Smooth muscle cell (in vitro differentiated cells): Measurements from ENCODE around the gene NME9. TPM values are rescaled to one million over a fixed set of nuclear protein-coding genes. Genes with fewer than 3 reads are reported as not detected.
A peak's percentile ranks its signal among the peaks of the same experiment; 100 is the strongest.

Experiments
- DNase-seq: peaks from one replicate; lab custom pipeline; 2025; ENCODE audit not compliant: unreplicated experiment; lab: John Stamatoyannopoulos, UW
- H2AFZ ChIP-seq: fragments of 200-600 bp; sonication (generic); 2 replicates; pipeline ENCODE4 v1.6.0; 2016; ENCODE audit warnings: antibody characterized with exemption, low read depth, mild to moderate bottlenecking
- H3F3A ChIP-seq: fragments of 200-600 bp; sonication (generic); 2 replicates; pipeline ENCODE4 v1.6.0; 2017; ENCODE audit warnings: antibody characterized with exemption, low read depth
- H3K27ac ChIP-seq: fragments of 200-600 bp; sonication (generic); 2 replicates; pipeline ENCODE4 v1.5.1; 2016; ENCODE audit warnings: low read depth, mild to moderate bottlenecking
- H3K27me3 ChIP-seq: fragments of 200-600 bp; sonication (generic); 2 replicates; pipeline ENCODE4 v1.6.1; 2016; ENCODE audit warnings: low read depth, mild to moderate bottlenecking
- H3K36me3 ChIP-seq: fragments of 200-600 bp; sonication (generic); 2 replicates; pipeline ENCODE4 v1.5.1; 2016; ENCODE audit warnings: low read depth
- H3K4me1 ChIP-seq: fragments of 200-600 bp; sonication (generic); 2 replicates; pipeline ENCODE4 v1.5.1; 2016; ENCODE audit warnings: low read depth
- H3K4me2 ChIP-seq: fragments of 200-600 bp; sonication (generic); 2 replicates; pipeline ENCODE4 v1.6.0; 2016; ENCODE audit warnings: mild to moderate bottlenecking
- H3K4me3 ChIP-seq: fragments of 200-600 bp; sonication (generic); 2 replicates; pipeline ENCODE4 v1.5.1; 2016; ENCODE audit warnings: mild to moderate bottlenecking
- H3K79me2 ChIP-seq: fragments of 200-600 bp; sonication (generic); 2 replicates; pipeline ENCODE4 v1.6.0; 2016; ENCODE audit warnings: low read depth, mild to moderate bottlenecking
- H3K9ac ChIP-seq: fragments of 200-600 bp; sonication (generic); 2 replicates; pipeline ENCODE4 v1.6.0; 2016; ENCODE audit warnings: low read depth
- H3K9me3 ChIP-seq: fragments of 200-600 bp; sonication (generic); replicated peaks from 2 replicates; pipeline ENCODE4 v1.5.1; 2016; ENCODE audit warnings: low read depth
- H4K20me1 ChIP-seq: fragments of 200-600 bp; sonication (generic); 2 replicates; pipeline ENCODE4 v1.6.0; 2016; ENCODE audit warnings: low read depth
- WGBS: methylation state at CpG from one replicate; pipeline ENCODE4 v1.1.7; 2016; ENCODE audit warnings: low lambda C conversion rate; 5-methylcytosine and 5-hydroxymethylcytosine counted together
- polyA plus RNA-seq: library from polyadenylated mRNA; unstranded; fragments of >200 nt; fragmentation: Nextera tagmentation; extraction: Ambion mirVana; gene quantifications from 2 replicates; pipeline ENCODE4 v1.2.1, GENCODE V29; 2016
- total RNA-seq: library from RNA; depleted of rRNA; stranded (reverse); fragments of >200 nt; gene quantifications from 2 replicates; pipeline ENCODE4 v1.2.3, GENCODE V29; 2014
- TF ChIP-seq, protein P1 (sequence below): fragments of 200-600 bp; sonication (generic); IDR thresholded peaks from 2 replicates; pipeline ENCODE4 v1.5.1; 2017; ENCODE audit warnings: borderline replicate concordance, mild to moderate bottlenecking, antibody characterized with exemption; ENCODE audit not compliant: insufficient read depth, poor library complexity, severe bottlenecking

Gene NME9
- total and polyA plus RNA-seq, 2 experiments from 2014 or later: not detected

DNA sequence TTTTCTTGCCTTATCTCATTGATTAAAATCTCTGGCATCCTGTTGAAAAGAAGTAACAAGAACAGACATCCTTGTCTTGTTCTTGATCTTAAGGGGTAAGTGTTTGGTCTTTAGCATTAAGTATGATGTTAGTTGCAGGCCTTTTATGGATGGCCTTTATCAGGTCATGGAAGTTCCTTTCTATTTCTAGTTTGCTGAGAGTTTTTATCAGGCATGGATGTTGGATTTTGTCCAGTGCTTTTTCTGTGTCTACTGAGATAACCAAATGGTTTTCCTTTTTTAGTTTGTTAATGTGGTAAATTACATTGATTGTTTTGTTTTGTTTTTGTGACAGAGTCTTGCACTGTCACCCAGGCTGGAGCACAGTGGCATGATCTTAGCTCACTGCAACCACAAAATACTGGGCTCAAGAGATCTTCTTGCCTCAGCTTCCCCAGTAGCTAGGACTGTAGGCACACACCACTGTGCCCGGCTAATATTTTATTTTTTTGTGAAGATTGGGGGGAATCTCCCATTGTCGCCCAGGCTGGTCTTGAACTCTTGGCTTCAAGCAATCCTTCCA lies 45.0 kb upstream of the NME9 start:
- no peaks in the 10 kb centered on the region for H3K27me3 ChIP-seq
- H3K4me3 ChIP-seq: no peak overlapping the region
- H3F3A ChIP-seq: no peaks in the 10 kb centered on the region
- H3K4me1 ChIP-seq: no peaks in the 10 kb centered on the region
- H3K27ac ChIP-seq: peak overlapping the region; percentile 53
- H2AFZ ChIP-seq: no peak overlapping the region
- H3K4me2 ChIP-seq: no peak overlapping the region
- H3K36me3 ChIP-seq: no peaks in the 10 kb centered on the region
- WGBS: 69% methylated on average over 2 of the region's 2 CpGs
- H3K79me2 ChIP-seq: peaks cover 4% of the 10 kb centered on the region
- TF ChIP-seq, protein P1, sequence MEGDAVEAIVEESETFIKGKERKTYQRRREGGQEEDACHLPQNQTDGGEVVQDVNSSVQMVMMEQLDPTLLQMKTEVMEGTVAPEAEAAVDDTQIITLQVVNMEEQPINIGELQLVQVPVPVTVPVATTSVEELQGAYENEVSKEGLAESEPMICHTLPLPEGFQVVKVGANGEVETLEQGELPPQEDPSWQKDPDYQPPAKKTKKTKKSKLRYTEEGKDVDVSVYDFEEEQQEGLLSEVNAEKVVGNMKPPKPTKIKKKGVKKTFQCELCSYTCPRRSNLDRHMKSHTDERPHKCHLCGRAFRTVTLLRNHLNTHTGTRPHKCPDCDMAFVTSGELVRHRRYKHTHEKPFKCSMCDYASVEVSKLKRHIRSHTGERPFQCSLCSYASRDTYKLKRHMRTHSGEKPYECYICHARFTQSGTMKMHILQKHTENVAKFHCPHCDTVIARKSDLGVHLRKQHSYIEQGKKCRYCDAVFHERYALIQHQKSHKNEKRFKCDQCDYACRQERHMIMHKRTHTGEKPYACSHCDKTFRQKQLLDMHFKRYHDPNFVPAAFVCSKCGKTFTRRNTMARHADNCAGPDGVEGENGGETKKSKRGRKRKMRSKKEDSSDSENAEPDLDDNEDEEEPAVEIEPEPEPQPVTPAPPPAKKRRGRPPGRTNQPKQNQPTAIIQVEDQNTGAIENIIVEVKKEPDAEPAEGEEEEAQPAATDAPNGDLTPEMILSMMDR: no peak
- H3K9ac ChIP-seq: no peak overlapping the region
- H3K9me3 ChIP-seq: no peaks in the 10 kb centered on the region
- H4K20me1 ChIP-seq: peaks cover 5% of the 10 kb centered on the region
- no peak for DNase-seq

DNA sequence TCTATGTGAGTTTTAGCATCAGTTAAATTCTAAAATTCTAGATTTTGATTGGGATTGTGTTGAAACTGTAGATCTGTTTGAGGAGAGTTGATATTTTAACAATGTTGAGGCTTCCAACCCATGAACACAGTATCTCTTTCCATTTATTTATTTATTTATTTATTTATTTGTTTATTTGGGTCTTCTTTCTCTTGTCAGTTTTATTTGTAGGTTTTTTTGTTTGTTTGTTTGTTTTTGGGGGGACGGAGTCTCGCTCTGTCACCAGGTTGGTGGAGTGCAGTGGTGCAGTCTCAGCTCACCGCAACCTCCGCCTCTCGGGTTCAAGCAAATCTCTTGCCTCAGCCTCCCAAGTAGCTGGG lies 44.1 kb upstream of the NME9 start:
- 99% methylated on average over 5 of the region's 5 CpGs for WGBS
- no peaks in the 10 kb centered on the region for H3K79me2 ChIP-seq

GRCh38 chr3:138373087-138373735 lies 43.6 kb upstream of the NME9 start:
- 92% methylated on average over 7 of the region's 7 CpGs for WGBS
- no peak overlapping the region for H3K4me3 ChIP-seq
- no peaks in the 10 kb centered on the region for H3K79me2 ChIP-seq
- no peak overlapping the region for H3K4me2 ChIP-seq
- DNase-seq: no peak
- TF ChIP-seq, protein P1: no peak
- no peaks in the 10 kb centered on the region for H3F3A ChIP-seq
- no peak overlapping the region for H3K9ac ChIP-seq
- H2AFZ ChIP-seq: no peak overlapping the region
- H3K36me3 ChIP-seq: no peaks in the 10 kb centered on the region
- H3K27ac ChIP-seq: no peak overlapping the region
- no peaks in the 10 kb centered on the region for H3K9me3 ChIP-seq
- H3K27me3 ChIP-seq: no peaks in the 10 kb centered on the region
- peaks cover 16% of the 10 kb centered on the region for H4K20me1 ChIP-seq
- H3K4me1 ChIP-seq: no peaks in the 10 kb centered on the region

More for the DNA sequence above, 44.1 kb upstream of the NME9 start:
- TF ChIP-seq, protein P1: no peak
- H3K4me3 ChIP-seq: no peak overlapping the region
- no peak for DNase-seq
- H4K20me1 ChIP-seq: peaks cover 11% of the 10 kb centered on the region
- H3K36me3 ChIP-seq: no peaks in the 10 kb centered on the region
- no peaks in the 10 kb centered on the region for H3K27me3 ChIP-seq
- H2AFZ ChIP-seq: no peak overlapping the region
- no peak overlapping the region for H3K27ac ChIP-seq
- no peak overlapping the region for H3K9ac ChIP-seq
- H3K4me2 ChIP-seq: no peak overlapping the region
- H3F3A ChIP-seq: no peaks in the 10 kb centered on the region
- H3K9me3 ChIP-seq: no peaks in the 10 kb centered on the region
- H3K4me1 ChIP-seq: no peaks in the 10 kb centered on the region
